Muscle of arm (tissue), 12 donors: ENCODE measurements around the gene FAM53B. TPM values are rescaled to one million over a fixed set of nuclear protein-coding genes. Genes with fewer than 3 reads are reported as not detected.
"Not testable (repeated sequence)": the region's sequence is repeated elsewhere in the genome, so short reads cannot be mapped to it uniquely, and the experiment has no call there.

Experiments
- DNase-seq: peaks from one replicate; pipeline ENCODE4 v3.0.0-alpha.2; 2013
- polyA plus RNA-seq, 12 donors: library from polyadenylated mRNA; unstranded; fragments of 120-200 nt; gene quantifications; one replicate each; pipeline ENCODE4 v1.2.1, GENCODE V29; 2013; ENCODE audit not compliant: insufficient read length in 12 of 12

FAM53B gene
- polyA plus RNA-seq, 12 donors: 18.3 to 30.3 (median 21.7) TPM; not detected in 1

GRCh38 chr10:124588736-124589490, 155.3 kb downstream of the FAM53B start:
- peak; percentile 46 for DNase-seq

- not testable (repeated sequence) for DNase-seq
Measured at GRCh38 chr10:124588341-124588735, 155.8 kb downstream of the FAM53B start.

GRCh38 chr10:124587811-124588211, 156.4 kb downstream of the FAM53B start:
- DNase-seq: no peak

- no peak for DNase-seq
Measured at GRCh38 chr10:124586142-124586541, 158.0 kb downstream of the FAM53B start.

GRCh38 chr10:124579011-124579399, 165.2 kb downstream of the FAM53B start:
- peak; percentile 36 for DNase-seq

- DNase-seq: no peak
Measured at GRCh38 chr10:124578231-124579010, 165.8 kb downstream of the FAM53B start.

- DNase-seq: no peak
Measured at GRCh38 chr10:124577651-124578050, 166.5 kb downstream of the FAM53B start.

GRCh38 chr10:124576526-124577420, 167.4 kb downstream of the FAM53B start:
- no peak for DNase-seq

- DNase-seq: no peak
Measured at GRCh38 chr10:124575107-124576035, 168.8 kb downstream of the FAM53B start.

- DNase-seq: no peak
Measured at GRCh38 chr10:124574456-124575070, 169.6 kb downstream of the FAM53B start.

- no peak for DNase-seq
Measured at GRCh38 chr10:124573726-124574455, 170.3 kb downstream of the FAM53B start.

- DNase-seq: no peak
Measured at GRCh38 chr10:124572751-124573150, 171.4 kb downstream of the FAM53B start.

GRCh38 chr10:124570646-124571045, 173.5 kb downstream of the FAM53B start:
- DNase-seq: no peak

- no peak for DNase-seq
Measured at GRCh38 chr10:124569623-124570470, 174.3 kb downstream of the FAM53B start.
